OCI-LY3 (cell line): ENCODE data around the gene DKK3.

Experiments used
- EZH2phosphoT487 ChIP-seq: fragments of 200-600 bp; shearing (Covaris generic); IDR thresholded peaks from 2 replicates; pipeline ENCODE4 v1.6.1; 2018; ENCODE audit warnings: antibody characterized with exemption, mixed run types, low read depth
- TF ChIP-seq, protein P1 (sequence below): fragments of 200-600, 300-600 bp; sonication (generic); IDR thresholded peaks from 2 replicates; pipeline ENCODE4 v1.5.1; 2014; ENCODE audit warnings: antibody characterized with exemption, low read length, low read depth

DNA sequence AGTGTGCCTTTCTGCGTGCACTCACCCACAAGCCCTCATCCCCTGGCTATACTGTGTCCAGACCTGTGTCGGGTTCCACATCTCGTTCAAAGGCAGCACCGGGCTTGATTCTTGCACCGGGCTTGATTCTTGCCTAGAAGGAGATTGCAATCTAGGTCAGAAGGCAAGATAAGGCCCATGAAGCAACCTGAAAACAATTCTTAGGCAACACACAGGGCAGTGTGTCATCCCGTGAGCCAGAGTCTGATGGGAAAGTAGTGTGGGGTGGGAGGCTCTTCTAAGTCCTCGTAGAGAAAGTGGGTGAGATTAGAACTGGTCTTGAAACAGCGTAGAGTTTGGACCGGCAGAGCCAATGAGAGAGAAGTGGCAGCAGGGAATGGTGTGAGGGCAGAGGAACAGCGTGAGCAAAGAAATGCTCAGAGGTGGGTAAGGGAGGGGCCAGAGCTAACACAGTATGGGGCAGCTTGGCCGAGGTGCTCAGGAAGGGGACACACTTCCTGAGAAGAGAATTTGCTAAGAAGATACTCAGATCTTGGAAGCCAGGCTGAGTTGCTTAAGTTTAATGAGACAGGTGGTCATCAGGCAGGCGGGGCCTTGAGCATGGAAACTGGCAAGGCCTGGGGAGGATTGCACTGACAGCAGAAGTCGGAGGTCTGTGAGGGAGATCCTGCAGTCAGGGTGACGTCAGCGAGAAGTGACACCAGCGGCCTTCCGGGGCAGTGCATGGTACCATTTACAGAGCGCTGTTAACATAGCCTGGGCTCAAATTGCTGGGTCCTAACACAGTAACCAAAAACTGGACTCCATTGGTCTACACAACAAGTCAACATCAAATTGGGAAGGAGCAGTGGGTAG, 40.7 kb upstream of the DKK3 start:
- TF ChIP-seq, protein P1, sequence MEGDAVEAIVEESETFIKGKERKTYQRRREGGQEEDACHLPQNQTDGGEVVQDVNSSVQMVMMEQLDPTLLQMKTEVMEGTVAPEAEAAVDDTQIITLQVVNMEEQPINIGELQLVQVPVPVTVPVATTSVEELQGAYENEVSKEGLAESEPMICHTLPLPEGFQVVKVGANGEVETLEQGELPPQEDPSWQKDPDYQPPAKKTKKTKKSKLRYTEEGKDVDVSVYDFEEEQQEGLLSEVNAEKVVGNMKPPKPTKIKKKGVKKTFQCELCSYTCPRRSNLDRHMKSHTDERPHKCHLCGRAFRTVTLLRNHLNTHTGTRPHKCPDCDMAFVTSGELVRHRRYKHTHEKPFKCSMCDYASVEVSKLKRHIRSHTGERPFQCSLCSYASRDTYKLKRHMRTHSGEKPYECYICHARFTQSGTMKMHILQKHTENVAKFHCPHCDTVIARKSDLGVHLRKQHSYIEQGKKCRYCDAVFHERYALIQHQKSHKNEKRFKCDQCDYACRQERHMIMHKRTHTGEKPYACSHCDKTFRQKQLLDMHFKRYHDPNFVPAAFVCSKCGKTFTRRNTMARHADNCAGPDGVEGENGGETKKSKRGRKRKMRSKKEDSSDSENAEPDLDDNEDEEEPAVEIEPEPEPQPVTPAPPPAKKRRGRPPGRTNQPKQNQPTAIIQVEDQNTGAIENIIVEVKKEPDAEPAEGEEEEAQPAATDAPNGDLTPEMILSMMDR, result no peak
- TF ChIP-seq EZH2phosphoT487, result no peak
